ENCODE results near the gene ALG9. TPM values are rescaled to one million over a fixed set of nuclear protein-coding genes. Genes with fewer than 3 reads are reported as not detected.
A peak's percentile ranks its signal among the peaks of the same experiment; 100 is the strongest.

The ALG9 gene
- total RNA-seq, 2 experiments from 2014 or later, result 21.3 to 21.9 TPM

- Mint-ChIP-seq H3K4me1 (ENCODE audit: low read depth) (peaks cover 19% of the 10 kb centered on the region), H3K27ac (no peak overlapping the region), H3K27me3 (ENCODE audit: low read depth) (no peaks in the 10 kb centered on the region), H3K4me3 (no peak overlapping the region), H3K9me3 (no peaks in the 10 kb centered on the region), H3K36me3 (ENCODE audit: low read depth) (peaks cover 26% of the 10 kb centered on the region)
- CTCF ChIA-PET, result interaction anchor here (0.6 to 1.4 kb wide), 2 partner anchors 9 to 450 kb away, joined by 3 to 4 read pairs; no protein-coding TSS in a partner anchor
- DNase-seq, result peak; percentile 7
- intact Hi-C loops (cut with micrococcal nuclease), result loop anchor here (1.0 kb wide), 2 partner anchors 227 to 301 kb away; partner anchors contain the start of gene SIK2
These were observed 42.0 kb downstream of the ALG9 start for GRCh38 chr11:111829185-111829968.

- DNase-seq, result no peak
- CTCF ChIA-PET, result interaction anchor here (0.6 to 1.0 kb wide), 2 partner anchors 8 to 42 kb away, joined by 3 to 5 read pairs; no protein-coding TSS in a partner anchor
- no peak overlapping the region for H3K27ac Mint-ChIP-seq
- peaks cover 17% of the 10 kb centered on the region for H3K36me3 Mint-ChIP-seq (ENCODE audit: low read depth)
- H3K4me1 Mint-ChIP-seq (ENCODE audit: low read depth), result peaks cover 19% of the 10 kb centered on the region
- no peaks in the 10 kb centered on the region for H3K27me3 Mint-ChIP-seq (ENCODE audit: low read depth)
- H3K9me3 Mint-ChIP-seq, result no peaks in the 10 kb centered on the region
- no peak overlapping the region for H3K4me3 Mint-ChIP-seq
- intact Hi-C loops (cut with micrococcal nuclease), result no loop called here
These were observed 44.9 kb downstream of the ALG9 start for GRCh38 chr11:111826322-111826950.

- Mint-ChIP-seq H3K4me3 (no peak overlapping the region), H3K36me3 (ENCODE audit: low read depth) (peaks cover 11% of the 10 kb centered on the region), H3K27me3 (ENCODE audit: low read depth) (no peaks in the 10 kb centered on the region), H3K9me3 (no peaks in the 10 kb centered on the region), H3K4me1 (ENCODE audit: low read depth) (peaks cover 4% of the 10 kb centered on the region), H3K27ac (no peak overlapping the region)
- CTCF ChIA-PET, result interaction anchor here (1.2 kb wide), 1 partner anchor 18 kb away, joined by 4 read pairs; no protein-coding TSS in a partner anchor
- intact Hi-C loops (cut with micrococcal nuclease), result no loop called here
- no peak for DNase-seq
These were observed 47.8 kb downstream of the ALG9 start for GRCh38 chr11:111823629-111824028.

GRCh38 chr11:111823131-111823530 is 48.2 kb downstream of the ALG9 start:
- Mint-ChIP-seq H3K4me1 (ENCODE audit: low read depth) (no peaks in the 10 kb centered on the region), H3K4me3 (no peak overlapping the region), H3K27me3 (ENCODE audit: low read depth) (no peaks in the 10 kb centered on the region), H3K27ac (no peak overlapping the region), H3K9me3 (no peaks in the 10 kb centered on the region), H3K36me3 (ENCODE audit: low read depth) (peaks cover 8% of the 10 kb centered on the region)
- CTCF ChIA-PET, result interaction anchor here (0.8 to 1.2 kb wide), 2 partner anchors 19 to 108 kb away, joined by 3 to 4 read pairs; no protein-coding TSS in a partner anchor
- no peak for DNase-seq
- intact Hi-C loops (cut with micrococcal nuclease), result no loop called here

GRCh38 chr11:111819829-111820237 is 51.5 kb downstream of the ALG9 start:
- DNase-seq, result no peak
- CTCF ChIA-PET, result interaction anchor here (1.1 to 1.9 kb wide), 3 partner anchors 13 to 41 kb away, joined by 3 to 6 read pairs (median 4); no protein-coding TSS in a partner anchor
- H3K27ac Mint-ChIP-seq, result no peak overlapping the region
- H3K9me3 Mint-ChIP-seq, result no peaks in the 10 kb centered on the region
- H3K4me1 Mint-ChIP-seq (ENCODE audit: low read depth), result no peaks in the 10 kb centered on the region
- H3K27me3 Mint-ChIP-seq (ENCODE audit: low read depth), result no peaks in the 10 kb centered on the region
- no peak overlapping the region for H3K4me3 Mint-ChIP-seq
- peaks cover 6% of the 10 kb centered on the region for H3K36me3 Mint-ChIP-seq (ENCODE audit: low read depth)
- intact Hi-C loops (cut with micrococcal nuclease), result no loop called here

- CTCF ChIA-PET, result interaction anchor here (0.6 to 1.9 kb wide), 4 partner anchors 12 to 158 kb away, joined by 3 to 6 read pairs (median 4); no protein-coding TSS in a partner anchor
- peaks cover 6% of the 10 kb centered on the region for H3K36me3 Mint-ChIP-seq (ENCODE audit: low read depth)
- DNase-seq, result no peak
- no peaks in the 10 kb centered on the region for H3K4me1 Mint-ChIP-seq (ENCODE audit: low read depth)
- intact Hi-C loops (cut with micrococcal nuclease), result no loop called here
- H3K27me3 Mint-ChIP-seq (ENCODE audit: low read depth), result no peaks in the 10 kb centered on the region
- no peaks in the 10 kb centered on the region for H3K9me3 Mint-ChIP-seq
- H3K4me3 Mint-ChIP-seq, result no peak overlapping the region
- no peak overlapping the region for H3K27ac Mint-ChIP-seq
These were observed 52.1 kb downstream of the ALG9 start for GRCh38 chr11:111819161-111819828.

- Mint-ChIP-seq H3K36me3 (ENCODE audit: low read depth) (peaks cover 7% of the 10 kb centered on the region), H3K4me1 (ENCODE audit: low read depth) (no peaks in the 10 kb centered on the region), H3K4me3 (no peak overlapping the region), H3K27ac (no peak overlapping the region), H3K9me3 (no peaks in the 10 kb centered on the region), H3K27me3 (ENCODE audit: low read depth) (no peaks in the 10 kb centered on the region)
- DNase-seq, result no peak
- intact Hi-C loops (cut with micrococcal nuclease), result no loop called here
- CTCF ChIA-PET, result no interaction called here
These were observed 55.9 kb downstream of the ALG9 start for GRCh38 chr11:111815489-111815888.

- intact Hi-C loops (cut with micrococcal nuclease), result no loop called here
- DNase-seq, result no peak
- Mint-ChIP-seq H3K27ac (no peak overlapping the region), H3K27me3 (ENCODE audit: low read depth) (no peaks in the 10 kb centered on the region), H3K36me3 (ENCODE audit: low read depth) (peaks cover 7% of the 10 kb centered on the region), H3K4me1 (ENCODE audit: low read depth) (no peaks in the 10 kb centered on the region), H3K9me3 (no peaks in the 10 kb centered on the region), H3K4me3 (no peak overlapping the region)
- CTCF ChIA-PET, result no interaction called here
These were observed 56.6 kb downstream of the ALG9 start for GRCh38 chr11:111814557-111815320.

- no peaks in the 10 kb centered on the region for H3K27me3 Mint-ChIP-seq (ENCODE audit: low read depth)
- no peaks in the 10 kb centered on the region for H3K9me3 Mint-ChIP-seq
- CTCF ChIA-PET, result no interaction called here
- no peak overlapping the region for H3K27ac Mint-ChIP-seq
- intact Hi-C loops (cut with micrococcal nuclease), result no loop called here
- H3K4me3 Mint-ChIP-seq, result no peak overlapping the region
- peaks cover 7% of the 10 kb centered on the region for H3K36me3 Mint-ChIP-seq (ENCODE audit: low read depth)
- DNase-seq, result no peak
- no peaks in the 10 kb centered on the region for H3K4me1 Mint-ChIP-seq (ENCODE audit: low read depth)
These were observed 57.3 kb downstream of the ALG9 start for GRCh38 chr11:111814106-111814505.

- intact Hi-C loops (cut with micrococcal nuclease), result no loop called here
- Mint-ChIP-seq H3K27me3 (ENCODE audit: low read depth) (no peaks in the 10 kb centered on the region), H3K4me3 (no peak overlapping the region), H3K4me1 (ENCODE audit: low read depth) (no peaks in the 10 kb centered on the region), H3K9me3 (no peaks in the 10 kb centered on the region), H3K27ac (no peak overlapping the region), H3K36me3 (ENCODE audit: low read depth) (peaks cover 15% of the 10 kb centered on the region)
- no peak for DNase-seq
- CTCF ChIA-PET, result no interaction called here
These were observed 59.2 kb downstream of the ALG9 start for GRCh38 chr11:111812211-111812610.

GRCh38 chr11:111811445-111811844 is 59.9 kb downstream of the ALG9 start:
- intact Hi-C loops (cut with micrococcal nuclease), result no loop called here
- H3K9me3 Mint-ChIP-seq, result no peaks in the 10 kb centered on the region
- CTCF ChIA-PET, result no interaction called here
- no peaks in the 10 kb centered on the region for H3K27me3 Mint-ChIP-seq (ENCODE audit: low read depth)
- H3K4me1 Mint-ChIP-seq (ENCODE audit: low read depth), result no peaks in the 10 kb centered on the region
- no peak for DNase-seq
- no peak overlapping the region for H3K4me3 Mint-ChIP-seq
- H3K27ac Mint-ChIP-seq, result no peak overlapping the region
- H3K36me3 Mint-ChIP-seq (ENCODE audit: low read depth), result peaks cover 18% of the 10 kb centered on the region

- Mint-ChIP-seq H3K4me3 (no peak overlapping the region), H3K27ac (no peak overlapping the region), H3K4me1 (ENCODE audit: low read depth) (no peaks in the 10 kb centered on the region), H3K9me3 (no peaks in the 10 kb centered on the region), H3K27me3 (ENCODE audit: low read depth) (no peaks in the 10 kb centered on the region), H3K36me3 (ENCODE audit: low read depth) (peaks cover 24% of the 10 kb centered on the region)
- intact Hi-C loops (cut with micrococcal nuclease), result no loop called here
- no peak for DNase-seq
- CTCF ChIA-PET, result interaction anchor here (1.0 kb wide), 1 partner anchor 33 kb away, joined by 3 read pairs; no protein-coding TSS in a partner anchor
These were observed 62.5 kb downstream of the ALG9 start for GRCh38 chr11:111808834-111809233.
